Renal pelvis (tissue), 4 donors: ENCODE data around the gene CD8B. TPM values are rescaled to one million over a fixed set of nuclear protein-coding genes. Genes with fewer than 3 reads are reported as not detected.

Experiments
- DNase-seq: peaks from one replicate; pipeline ENCODE4 v3.0.0-alpha.2; 2013
- polyA plus RNA-seq, 3 donors: library from polyadenylated mRNA; unstranded; fragments of 120-200 nt; gene quantifications; one replicate each; pipeline ENCODE4 v1.2.1, GENCODE V29; 2013; ENCODE audit not compliant: insufficient read length in 3 of 3

The CD8B gene
- polyA plus RNA-seq, 3 donors: 0.18 to 0.88 (median 0.27) TPM

DNA sequence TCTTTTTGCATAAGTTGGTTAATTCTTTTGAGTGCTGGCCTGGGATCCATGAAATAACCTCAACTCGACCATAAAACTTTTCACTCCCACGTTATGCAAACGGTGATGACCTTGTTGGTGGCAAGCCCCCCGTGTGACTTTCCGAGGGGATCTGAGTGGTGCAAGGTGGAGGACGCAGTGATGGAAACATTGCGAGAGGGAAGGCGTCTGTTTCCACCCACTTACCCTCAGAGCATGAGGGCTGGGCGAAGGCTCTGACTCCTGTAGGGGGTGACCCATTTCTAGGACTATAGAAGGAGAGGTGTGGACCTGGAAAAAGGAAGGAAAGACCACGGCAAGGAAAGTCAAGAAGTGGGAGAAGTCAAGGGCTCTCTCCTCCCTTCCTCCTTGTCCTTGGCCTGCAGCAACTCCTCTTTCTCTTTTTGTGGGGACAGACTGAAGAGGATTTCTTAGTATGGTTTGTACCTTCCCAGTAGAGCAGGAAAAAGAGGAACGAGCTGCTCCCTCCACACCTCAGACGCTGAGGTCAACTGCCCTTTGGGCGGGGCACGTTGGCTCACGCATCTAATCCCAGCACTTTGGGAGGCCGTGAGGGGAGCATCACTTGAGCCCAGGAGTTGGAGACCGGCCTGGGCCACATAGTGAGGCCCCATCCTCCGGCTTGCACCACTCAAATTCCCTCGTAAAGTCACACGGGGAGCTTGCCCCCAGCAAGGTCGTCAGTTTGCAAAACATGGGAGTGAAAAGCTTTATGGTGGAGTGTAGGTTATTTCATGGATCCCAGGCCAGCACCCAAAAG, 55.4 kb downstream of the CD8B start:
- DNase-seq: no peak

DNA sequence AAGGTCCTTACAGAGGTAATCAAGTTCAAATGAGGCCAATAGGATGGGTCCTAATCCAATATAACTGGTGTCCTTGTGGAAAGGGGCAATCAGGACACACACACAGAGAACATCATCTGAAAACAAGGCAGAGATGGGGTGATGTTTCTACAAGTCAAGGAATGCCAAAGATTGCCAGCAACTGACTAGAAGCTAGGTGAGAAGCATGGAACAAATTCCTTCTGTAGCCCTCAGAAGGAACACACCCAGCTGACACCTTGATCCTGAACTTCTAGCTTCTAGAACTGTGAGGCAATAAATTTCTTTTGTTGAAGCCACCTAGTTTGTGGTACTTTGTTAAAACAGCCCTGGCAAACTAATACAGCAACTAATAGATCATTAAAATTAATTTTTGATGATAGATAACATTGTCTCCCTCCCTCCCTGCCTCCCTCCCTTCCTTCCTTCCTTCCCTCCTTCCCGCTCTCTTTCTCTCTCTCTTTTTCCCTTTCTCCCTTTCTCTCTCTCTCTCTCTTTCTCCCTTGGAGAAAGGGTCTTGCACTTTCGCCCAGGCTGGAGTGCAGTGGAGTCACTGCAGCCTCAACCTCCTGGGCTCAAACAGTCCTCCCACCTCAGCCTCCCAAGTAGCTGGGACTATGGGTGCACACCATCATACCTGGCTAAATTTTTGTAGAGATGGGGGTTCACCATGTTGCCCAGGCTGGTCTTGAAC, 60.7 kb downstream of the CD8B start:
- no peak for DNase-seq

- no peak for DNase-seq
These were observed 66.8 kb downstream of the CD8B start for GRCh38 chr2:86794861-86795260.

GRCh38 chr2:86793752-86794151, 67.9 kb downstream of the CD8B start:
- no peak for DNase-seq

DNA sequence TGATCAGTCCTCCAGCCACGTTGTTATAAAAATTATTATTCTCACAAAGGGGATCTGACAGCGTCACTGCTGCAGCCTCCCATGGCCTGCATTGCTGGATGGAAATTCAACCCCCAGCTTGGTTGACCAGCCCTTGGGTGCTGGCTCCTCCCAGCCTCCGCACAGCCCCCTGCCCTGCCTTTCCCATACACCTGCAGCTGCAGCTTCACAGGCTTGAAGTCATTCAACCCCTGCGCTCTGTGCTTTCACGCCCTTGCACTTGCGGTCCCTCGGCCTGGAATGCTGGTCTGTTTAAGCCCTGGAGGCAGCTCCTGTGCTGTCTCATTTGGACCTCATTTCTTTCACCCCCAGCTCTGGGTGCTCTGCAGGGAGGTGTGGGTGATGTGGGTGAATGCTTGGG, 70.1 kb downstream of the CD8B start:
- no peak for DNase-seq

- DNase-seq: no peak
These were observed 70.8 kb downstream of the CD8B start, which contains the start of gene CD8A for GRCh38 chr2:86790676-86791572. TSS of gene CD8A (minus strand) at chr2:86790913. CDS start at chr2:86790825, 88 bp downstream.

DNA sequence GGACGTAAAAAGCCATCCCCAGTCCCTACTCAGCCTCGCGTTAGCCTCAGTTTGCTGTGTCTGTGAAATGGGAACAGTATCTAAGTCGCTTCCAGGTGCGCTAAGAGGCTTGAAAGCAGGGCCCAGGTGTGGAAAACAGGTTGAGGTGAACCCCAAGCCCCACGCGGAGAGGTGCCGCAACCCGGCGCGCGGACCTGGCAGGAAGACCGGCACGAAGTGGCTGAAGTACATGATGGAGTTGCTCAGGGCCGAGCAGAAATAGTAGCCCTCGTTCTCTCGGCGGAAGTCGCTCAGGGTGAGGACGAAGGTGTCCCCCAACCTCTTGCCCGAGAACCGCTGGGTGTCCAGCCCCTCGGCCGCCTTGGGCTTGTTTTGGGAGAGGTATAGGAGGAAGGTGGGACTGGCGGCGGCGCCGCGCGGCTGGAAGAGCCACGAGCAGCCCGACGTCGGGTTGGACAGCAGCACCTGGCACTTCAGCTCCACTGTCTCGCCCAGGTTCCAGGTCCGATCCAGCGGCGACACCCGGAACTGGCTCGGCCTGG, 71.5 kb downstream of the CD8B start:
- no peak for DNase-seq

- no peak for DNase-seq
These were observed 72.0 kb downstream of the CD8B start for GRCh38 chr2:86789687-86790133.

- DNase-seq: no peak
These were observed 72.6 kb downstream of the CD8B start for GRCh38 chr2:86788881-86789686.

DNA sequence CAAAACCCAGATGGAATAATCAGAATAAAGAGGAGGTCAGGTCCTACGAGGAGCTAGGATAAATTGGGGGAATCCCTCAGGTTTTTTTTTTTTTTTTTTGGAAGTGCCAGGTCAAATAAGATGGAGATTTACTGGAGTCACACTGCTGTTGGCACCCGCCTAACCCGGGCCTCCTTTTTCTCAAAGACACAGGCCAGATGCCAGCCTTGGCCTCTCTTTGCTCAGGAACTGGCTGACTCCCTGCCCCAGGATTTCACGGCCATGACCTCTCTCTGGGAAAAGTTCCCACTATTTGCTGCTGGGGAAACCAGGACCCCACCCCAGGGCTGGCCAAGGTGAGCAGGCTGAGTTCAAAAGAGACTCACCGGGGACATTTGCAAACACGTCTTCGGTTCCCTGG, 73.5 kb downstream of the CD8B start:
- no peak for DNase-seq

- DNase-seq: no peak
These were observed 74.0 kb downstream of the CD8B start for GRCh38 chr2:86787736-86788135.

DNA sequence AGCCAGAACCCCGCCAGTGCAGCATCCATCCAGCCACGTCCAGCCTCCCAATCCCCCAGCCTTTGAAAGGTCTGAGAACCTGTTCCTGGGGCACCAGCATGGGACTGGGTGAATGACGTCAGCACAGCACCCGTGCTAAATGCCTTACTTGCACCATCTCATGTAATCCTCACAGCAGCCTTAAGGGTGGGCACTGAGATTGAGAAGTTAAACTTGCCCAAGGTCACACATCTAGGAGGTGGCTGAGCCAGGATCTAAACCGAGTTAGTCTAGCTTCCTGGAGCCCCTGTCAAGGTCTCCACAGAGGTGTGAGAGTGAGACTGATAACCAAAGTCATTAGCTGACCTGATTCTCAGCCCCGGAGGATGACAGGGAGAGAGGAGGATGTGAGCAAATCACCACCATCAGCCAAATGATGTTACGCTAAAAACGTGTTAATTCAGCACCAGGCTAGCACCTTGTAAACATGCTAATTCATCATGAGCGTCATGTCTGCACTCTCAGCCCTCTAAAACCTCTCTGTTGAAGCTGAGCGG, 75.6 kb downstream of the CD8B start:
- DNase-seq: no peak

- DNase-seq: no peak
These were observed 76.2 kb downstream of the CD8B start for GRCh38 chr2:86785456-86785855.

- no peak for DNase-seq
These were observed 77.9 kb downstream of the CD8B start for GRCh38 chr2:86783615-86784339.

- no peak for DNase-seq
These were observed 78.9 kb downstream of the CD8B start for GRCh38 chr2:86782748-86783147.

GRCh38 chr2:86781363-86781762, 80.3 kb downstream of the CD8B start:
- DNase-seq: no peak

DNA sequence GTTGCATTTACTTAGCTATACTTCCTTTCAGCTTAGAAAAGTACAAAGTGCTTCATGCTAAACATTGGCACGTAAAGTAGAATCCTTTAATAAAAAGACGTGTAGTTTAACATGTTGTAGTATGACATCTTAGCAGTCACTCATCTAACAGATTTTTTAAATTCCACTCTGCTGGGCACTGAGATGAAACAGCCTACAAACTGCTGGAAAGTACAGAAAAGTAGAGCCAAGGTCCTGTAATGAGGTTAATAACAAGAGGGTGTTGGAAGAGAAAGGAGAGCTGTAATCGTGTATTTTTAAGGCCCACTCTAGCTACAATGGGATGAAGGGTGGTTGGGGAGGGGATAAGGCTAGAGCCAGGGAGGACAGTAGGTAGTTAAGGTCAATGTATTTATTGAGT, 81.7 kb downstream of the CD8B start:
- DNase-seq: no peak

- no peak for DNase-seq
These were observed 82.7 kb downstream of the CD8B start for GRCh38 chr2:86778957-86779356.

DNA sequence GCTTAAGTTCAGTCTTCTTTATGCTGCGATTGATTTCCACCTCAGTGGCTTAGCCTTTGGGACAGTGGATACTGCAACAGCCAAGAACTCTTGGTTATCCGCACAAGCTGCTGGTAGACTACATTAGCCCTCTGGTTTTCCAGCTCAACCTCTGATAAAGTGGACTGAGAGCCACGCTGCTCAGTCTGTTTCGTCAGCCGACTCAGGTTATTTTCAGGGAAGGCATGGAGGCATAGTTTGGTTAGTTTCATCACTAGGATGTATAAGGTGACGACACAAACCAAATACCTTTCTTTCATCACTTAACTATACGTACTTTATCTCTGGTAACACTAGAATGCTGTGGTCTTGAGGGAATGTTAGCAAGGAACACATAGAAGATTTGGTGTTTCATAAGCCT, 85.2 kb downstream of the CD8B start:
- no peak for DNase-seq

DNA sequence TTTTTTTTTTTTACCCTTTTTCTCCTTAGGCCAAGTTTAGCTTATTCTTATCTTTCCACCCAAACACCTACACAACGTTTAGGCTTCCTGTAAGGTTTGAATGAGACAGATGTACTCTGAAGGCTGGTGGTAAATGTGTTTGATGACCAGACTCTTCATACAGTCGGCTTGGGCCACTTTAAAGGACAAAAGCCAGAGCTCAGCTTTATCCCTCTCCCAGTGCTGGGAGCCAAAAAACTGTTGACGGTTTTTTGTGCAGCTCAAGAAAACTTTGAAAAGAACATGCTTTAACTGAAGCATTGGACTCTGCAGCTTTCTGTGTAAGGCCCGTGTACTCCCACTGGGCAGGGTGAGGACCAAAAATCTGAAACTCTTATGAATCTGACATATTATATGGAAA, 86.3 kb downstream of the CD8B start:
- DNase-seq: no peak
